Loucy (cell line): ENCODE results near the gene ARFIP2.

Experiments
- H2AFZ ChIP-seq: fragments of 200-600 bp; sonication (generic); 2 replicates; pipeline ENCODE4 v1.6.0; 2016; ENCODE audit warnings: antibody characterized with exemption, mild to moderate bottlenecking, low read length, moderate library complexity
- H3F3A ChIP-seq: fragments of 200-600 bp; 2 replicates; pipeline ENCODE4 v1.6.0; 2016; ENCODE audit warnings: antibody characterized with exemption, low read depth, mild to moderate bottlenecking
- H3K27me3 ChIP-seq: fragments of 200-600 bp; sonication (generic); 2 replicates; pipeline ENCODE4 v1.6.1; 2014; ENCODE audit warnings: low read length, mild to moderate bottlenecking; ENCODE audit not compliant: insufficient read depth, poor library complexity, severe bottlenecking
- H3K36me3 ChIP-seq: fragments of 200-600 bp; sonication (generic); 2 replicates; pipeline ENCODE4 v1.6.1; 2016; ENCODE audit warnings: low read length; ENCODE audit not compliant: insufficient read depth
- H3K4me1 ChIP-seq: fragments of 200-600 bp; sonication (generic); 2 replicates; pipeline ENCODE4 v1.5.1; 2014; ENCODE audit warnings: low read length, mild to moderate bottlenecking; ENCODE audit not compliant: insufficient read depth, poor library complexity, severe bottlenecking
- H3K4me2 ChIP-seq: fragments of 200-600 bp; sonication (generic); 2 replicates; pipeline ENCODE4 v1.6.0; 2014; ENCODE audit warnings: antibody characterized with exemption, low read length, low read depth, mild to moderate bottlenecking; ENCODE audit not compliant: poor library complexity, severe bottlenecking
- H3K4me3 ChIP-seq: fragments of 200-600 bp; sonication (generic); 2 replicates; pipeline ENCODE4 v1.5.1; 2014; ENCODE audit warnings: low read length, mild to moderate bottlenecking, mixed read lengths; ENCODE audit not compliant: poor library complexity, severe bottlenecking
- H3K79me2 ChIP-seq: fragments of 200-600 bp; sonication (generic); 2 replicates; pipeline ENCODE4 v1.6.1; 2014; ENCODE audit warnings: low read length; ENCODE audit not compliant: insufficient read depth
- H3K9ac ChIP-seq: fragments of 200-600 bp; sonication (generic); 2 replicates; pipeline ENCODE4 v1.6.0; 2014; ENCODE audit warnings: mild to moderate bottlenecking, low read depth, low read length, moderate library complexity; ENCODE audit not compliant: poor library complexity, severe bottlenecking
- H3K9me2 ChIP-seq: fragments of 200-600 bp; sonication (generic); replicated peaks from 2 replicates; pipeline ENCODE4 v1.6.1; 2016; ENCODE audit warnings: low read depth, low read length, mixed read lengths
- H3K9me3 ChIP-seq: fragments of 200-600 bp; sonication (generic); 2 replicates; pipeline ENCODE4 v1.6.1; 2014; ENCODE audit warnings: mild to moderate bottlenecking, antibody characterized with exemption, low read length, low read depth; ENCODE audit not compliant: insufficient read depth
- H4K20me1 ChIP-seq: fragments of 200-600 bp; sonication (generic); 2 replicates; pipeline ENCODE4 v1.6.0; 2014; ENCODE audit warnings: antibody characterized with exemption, low read length, mild to moderate bottlenecking; ENCODE audit not compliant: insufficient read depth, poor library complexity, severe bottlenecking
- CTCF ChIP-seq: fragments of 200-600 bp; sonication (generic); conservative IDR thresholded peaks from 2 replicates; pipeline ENCODE4 v1.5.1; 2014; ENCODE audit warnings: mild to moderate bottlenecking, antibody characterized with exemption, low read length
- EZH2phosphoT487 ChIP-seq: fragments of 200-600 bp; IDR thresholded peaks from 2 replicates; pipeline ENCODE4 v1.6.1; 2018; ENCODE audit warnings: antibody characterized with exemption, mild to moderate bottlenecking, moderate library complexity, borderline replicate concordance

ARFIP2 gene

GRCh38 chr11:6438979-6439571 lies 42.1 kb downstream of the ARFIP2 start:
- TF ChIP-seq EZH2phosphoT487 (no peak), CTCF (peak; percentile 86)
- peak overlapping the region; percentile 91 for H2AFZ ChIP-seq

GRCh38 chr11:6437993-6438392 lies 43.1 kb downstream of the ARFIP2 start:
- H3K4me2 ChIP-seq = peak overlapping the region; percentile 19
- no peaks in the 10 kb centered on the region for H3F3A ChIP-seq
- H3K9me2 ChIP-seq = no peaks in the 10 kb centered on the region
- no peaks in the 10 kb centered on the region for H3K27me3 ChIP-seq
- no peaks in the 10 kb centered on the region for H3K9me3 ChIP-seq
- H2AFZ ChIP-seq = no peak overlapping the region; the same call in 1 of the 2 replicates
- peaks cover 20% of the 10 kb centered on the region for H3K4me1 ChIP-seq
- no peak overlapping the region for H3K9ac ChIP-seq
- H3K36me3 ChIP-seq = no peaks in the 10 kb centered on the region
- no peak overlapping the region for H3K4me3 ChIP-seq
- H3K79me2 ChIP-seq = no peaks in the 10 kb centered on the region
- H4K20me1 ChIP-seq = no peaks in the 10 kb centered on the region
- TF ChIP-seq EZH2phosphoT487 = no peak
- no peak for TF ChIP-seq CTCF

More at GRCh38 chr11:6438979-6439571, 42.1 kb downstream of the ARFIP2 start:
- Histone ChIP-seq H3K9ac (no peak overlapping the region), H3K4me3 (no peak overlapping the region), H3K9me2 (no peaks in the 10 kb centered on the region), H3K36me3 (no peaks in the 10 kb centered on the region), H4K20me1 (no peaks in the 10 kb centered on the region), H3K9me3 (no peaks in the 10 kb centered on the region), H3K4me2 (peak overlapping the region; percentile 19), H3K27me3 (no peaks in the 10 kb centered on the region), H3K79me2 (no peaks in the 10 kb centered on the region), H3F3A (no peaks in the 10 kb centered on the region), H3K4me1 (peaks cover 20% of the 10 kb centered on the region)

- H2AFZ ChIP-seq = no peak overlapping the region; the same call in 1 of the 2 replicates
- no peak overlapping the region for H3K9ac ChIP-seq
- peaks cover 20% of the 10 kb centered on the region for H3K4me1 ChIP-seq
- H3K79me2 ChIP-seq = no peaks in the 10 kb centered on the region
- H3K4me2 ChIP-seq = no peak overlapping the region
- no peaks in the 10 kb centered on the region for H3K9me3 ChIP-seq
- no peaks in the 10 kb centered on the region for H3K9me2 ChIP-seq
- no peaks in the 10 kb centered on the region for H4K20me1 ChIP-seq
- no peak overlapping the region for H3K4me3 ChIP-seq
- no peaks in the 10 kb centered on the region for H3K27me3 ChIP-seq
- no peaks in the 10 kb centered on the region for H3F3A ChIP-seq
- TF ChIP-seq CTCF = no peak
- TF ChIP-seq EZH2phosphoT487 = no peak
- H3K36me3 ChIP-seq = no peaks in the 10 kb centered on the region
Measured at GRCh38 chr11:6437423-6437822, 43.7 kb downstream of the ARFIP2 start.
